Epithelial cell of esophagus (primary cell): ENCODE data around the gene MZT2A.
A peak's percentile ranks its signal among the peaks of the same experiment; 100 is the strongest.
"Not testable (repeated sequence)": the region's sequence is repeated elsewhere in the genome, so short reads cannot be mapped to it uniquely, and the experiment has no call there.

ENCODE experiments used
- DNase-seq: peaks from one replicate; pipeline ENCODE4 v3.0.0; 2010; ENCODE audit warnings: low read depth
- H3K4me3 ChIP-seq: 2 replicates; pipeline ENCODE4 v1.5.1; 2011; ENCODE audit warnings: mild to moderate bottlenecking, low read length, control low read depth
- TF ChIP-seq, protein P1 (sequence below): IDR thresholded peaks from 2 replicates; pipeline ENCODE4 v1.5.1; 2011; ENCODE audit warnings: low read depth, mild to moderate bottlenecking, low read length, control low read depth, inconsistent platforms; ENCODE audit not compliant: insufficient read depth; ENCODE audit errors: missing control alignments

Gene MZT2A

GRCh38 chr2:131516621-131517020 is 24.4 kb upstream of the MZT2A start:
- peak; percentile 9 for DNase-seq
- TF ChIP-seq, protein P1, sequence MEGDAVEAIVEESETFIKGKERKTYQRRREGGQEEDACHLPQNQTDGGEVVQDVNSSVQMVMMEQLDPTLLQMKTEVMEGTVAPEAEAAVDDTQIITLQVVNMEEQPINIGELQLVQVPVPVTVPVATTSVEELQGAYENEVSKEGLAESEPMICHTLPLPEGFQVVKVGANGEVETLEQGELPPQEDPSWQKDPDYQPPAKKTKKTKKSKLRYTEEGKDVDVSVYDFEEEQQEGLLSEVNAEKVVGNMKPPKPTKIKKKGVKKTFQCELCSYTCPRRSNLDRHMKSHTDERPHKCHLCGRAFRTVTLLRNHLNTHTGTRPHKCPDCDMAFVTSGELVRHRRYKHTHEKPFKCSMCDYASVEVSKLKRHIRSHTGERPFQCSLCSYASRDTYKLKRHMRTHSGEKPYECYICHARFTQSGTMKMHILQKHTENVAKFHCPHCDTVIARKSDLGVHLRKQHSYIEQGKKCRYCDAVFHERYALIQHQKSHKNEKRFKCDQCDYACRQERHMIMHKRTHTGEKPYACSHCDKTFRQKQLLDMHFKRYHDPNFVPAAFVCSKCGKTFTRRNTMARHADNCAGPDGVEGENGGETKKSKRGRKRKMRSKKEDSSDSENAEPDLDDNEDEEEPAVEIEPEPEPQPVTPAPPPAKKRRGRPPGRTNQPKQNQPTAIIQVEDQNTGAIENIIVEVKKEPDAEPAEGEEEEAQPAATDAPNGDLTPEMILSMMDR = peak; percentile 13
- H3K4me3 ChIP-seq = not testable (repeated sequence)

- no peak overlapping the region for H3K4me3 ChIP-seq
- TF ChIP-seq, protein P1 = no peak
- DNase-seq = no peak
Measured at GRCh38 chr2:131516011-131516410, 23.8 kb upstream of the MZT2A start.

GRCh38 chr2:131515235-131515634 is 23.0 kb upstream of the MZT2A start:
- H3K4me3 ChIP-seq, DNase-seq: not testable (repeated sequence)

DNA sequence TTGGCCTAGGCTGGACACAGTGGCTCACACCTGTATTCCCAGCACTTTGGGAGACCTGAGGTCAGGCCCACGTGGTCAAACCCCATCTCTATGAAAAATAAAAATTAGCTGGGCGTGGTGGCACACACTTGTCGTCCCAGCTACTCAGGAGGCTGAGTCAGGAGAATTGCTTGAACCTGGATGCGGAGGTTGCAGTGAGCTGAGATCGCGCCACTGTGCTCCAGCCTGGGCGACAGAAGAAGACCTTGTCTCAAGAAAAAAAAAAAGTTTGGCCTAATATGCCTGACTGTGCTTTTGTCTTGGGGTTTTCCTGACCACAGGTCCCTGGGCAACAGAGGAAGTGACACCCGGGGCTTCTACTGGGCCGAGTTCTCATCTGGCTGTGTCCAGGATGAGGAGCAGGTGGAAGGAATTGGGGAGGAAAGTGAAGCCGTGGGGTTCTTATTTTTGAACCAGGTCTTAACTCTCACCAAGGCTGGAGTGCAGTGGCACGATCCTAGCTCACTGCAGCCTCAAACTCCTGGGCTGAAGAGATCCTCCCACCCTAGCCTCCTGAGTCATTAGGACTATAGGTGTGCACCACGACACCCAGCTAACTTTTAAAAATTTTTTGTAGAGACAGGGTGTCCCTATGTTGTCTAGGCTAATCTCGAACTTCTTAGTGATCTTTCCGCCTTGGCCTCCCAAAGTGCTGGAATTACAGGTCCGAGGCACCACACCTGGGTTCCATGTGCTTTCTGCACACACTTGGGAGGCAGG is 22.4 kb upstream of the MZT2A start:
- H3K4me3 ChIP-seq, DNase-seq: not testable (repeated sequence)

DNA sequence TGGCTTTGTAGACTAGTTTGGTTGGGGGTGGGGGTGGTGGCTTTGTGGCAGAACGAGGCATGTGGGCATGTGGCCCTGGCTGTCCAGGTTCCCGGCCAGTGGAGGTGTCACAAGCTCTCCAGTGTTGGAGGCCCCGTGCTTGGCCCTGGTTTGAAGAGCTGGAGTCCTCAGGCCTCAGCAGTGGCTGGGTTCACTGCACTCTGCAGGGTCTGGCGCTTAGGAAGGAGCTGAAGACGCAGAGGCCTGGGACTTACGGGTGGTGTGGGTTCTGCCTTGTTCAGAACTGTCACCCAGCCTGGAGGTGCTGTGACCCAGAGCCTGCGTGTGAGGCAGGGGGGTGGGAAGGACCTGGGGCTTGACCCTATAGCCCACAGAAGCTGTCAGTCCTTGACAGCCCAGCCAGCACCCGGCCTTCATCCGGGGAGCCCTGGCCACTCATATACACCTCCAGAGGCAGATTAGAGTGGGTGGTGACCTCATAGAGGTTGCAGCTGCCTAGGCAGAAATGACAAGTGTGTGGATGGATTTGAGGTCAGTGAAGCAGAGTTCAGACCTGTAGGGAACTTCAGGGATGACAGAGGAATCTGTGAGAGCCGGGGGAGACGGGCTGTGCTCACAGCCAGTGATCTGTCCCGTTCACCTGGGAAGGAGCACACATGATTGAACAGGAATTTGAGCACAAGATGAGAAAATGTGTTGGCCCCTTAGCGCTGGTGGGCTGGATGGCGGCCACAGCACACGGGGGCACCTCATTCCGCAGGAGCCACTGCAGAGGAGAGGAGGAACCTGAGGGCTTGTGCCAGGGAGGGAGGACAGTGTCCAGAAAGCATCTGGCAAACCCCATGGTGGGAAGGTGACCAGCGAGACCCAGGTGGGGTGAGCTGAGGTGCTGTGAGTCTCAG is 20.0 kb upstream of the MZT2A start:
- H3K4me3 ChIP-seq = not testable (repeated sequence)

DNA sequence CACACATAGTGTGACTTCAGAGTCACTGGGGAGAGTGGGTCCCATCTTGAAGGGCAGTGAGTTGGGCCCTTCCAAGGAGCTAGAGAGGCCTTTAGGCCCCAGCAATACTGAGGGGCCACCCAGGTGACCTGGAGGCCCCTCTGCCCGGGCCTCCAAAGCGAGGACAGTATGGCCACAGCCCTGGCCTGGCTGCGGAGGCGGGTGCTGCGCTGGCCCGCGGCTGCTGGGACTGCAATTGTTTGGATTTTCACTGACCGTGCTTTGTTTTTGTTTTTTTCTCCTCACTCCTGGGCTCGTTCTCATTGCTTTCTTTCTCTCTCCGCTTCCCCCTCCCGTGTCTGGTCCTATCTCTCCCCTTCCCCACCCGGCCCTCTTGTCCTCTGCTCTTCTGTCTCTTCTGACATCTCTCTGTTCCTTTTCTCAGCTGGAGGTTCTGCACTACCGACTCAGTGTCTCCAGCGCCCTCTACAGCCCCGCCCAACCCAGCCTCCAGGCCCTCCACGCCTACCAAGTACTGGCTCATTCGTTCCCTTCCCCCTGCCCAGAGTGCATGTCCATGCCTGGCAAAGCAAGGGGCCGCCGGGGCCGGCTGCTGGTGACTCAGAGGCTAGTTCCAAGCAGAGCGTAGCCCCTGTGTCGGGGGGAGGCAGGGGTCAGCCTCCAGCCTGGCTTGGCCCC is 19.2 kb upstream of the MZT2A start:
- H3K4me3 ChIP-seq = not testable (repeated sequence)
- peak; percentile 31 for DNase-seq

More for the DNA sequence above, 20.0 kb upstream of the MZT2A start:
- not testable (repeated sequence) for DNase-seq

- DNase-seq = no peak
- H3K4me3 ChIP-seq = no peak overlapping the region
- TF ChIP-seq, protein P1 = no peak
Measured at GRCh38 chr2:131509615-131510014, 17.4 kb upstream of the MZT2A start.

DNA sequence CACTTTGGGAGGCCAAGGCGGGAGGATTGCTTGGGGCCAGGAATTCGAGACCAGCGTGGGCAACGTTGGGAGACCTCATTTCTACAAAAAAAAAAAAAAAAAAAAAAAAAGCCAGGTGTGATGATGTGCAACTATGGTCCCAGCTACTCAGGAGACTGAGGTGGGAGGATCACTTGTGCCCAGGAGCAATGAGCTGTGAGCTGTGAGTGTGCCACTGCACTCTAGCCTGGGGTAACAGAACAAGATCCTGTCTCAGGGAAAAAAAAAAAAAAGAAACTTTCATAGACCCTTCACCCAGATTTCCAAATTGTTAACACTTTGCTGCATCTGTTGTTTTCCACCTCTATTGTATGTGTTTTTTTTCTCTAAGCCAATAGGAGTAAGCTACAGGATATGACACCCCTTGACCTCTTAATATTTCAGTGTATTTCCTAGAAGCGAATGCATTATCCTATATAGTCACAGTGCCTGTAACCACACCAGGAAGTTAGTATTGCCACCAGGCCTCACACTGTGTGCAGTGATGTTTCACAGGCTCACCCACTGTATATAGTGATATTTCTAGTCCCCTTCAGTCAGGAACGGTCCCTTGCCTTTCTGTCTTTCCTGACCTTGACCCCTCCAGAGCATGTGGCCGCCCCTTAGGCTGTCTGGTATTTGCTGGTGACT is 12.0 kb upstream of the MZT2A start:
- not testable (repeated sequence) for DNase-seq

DNA sequence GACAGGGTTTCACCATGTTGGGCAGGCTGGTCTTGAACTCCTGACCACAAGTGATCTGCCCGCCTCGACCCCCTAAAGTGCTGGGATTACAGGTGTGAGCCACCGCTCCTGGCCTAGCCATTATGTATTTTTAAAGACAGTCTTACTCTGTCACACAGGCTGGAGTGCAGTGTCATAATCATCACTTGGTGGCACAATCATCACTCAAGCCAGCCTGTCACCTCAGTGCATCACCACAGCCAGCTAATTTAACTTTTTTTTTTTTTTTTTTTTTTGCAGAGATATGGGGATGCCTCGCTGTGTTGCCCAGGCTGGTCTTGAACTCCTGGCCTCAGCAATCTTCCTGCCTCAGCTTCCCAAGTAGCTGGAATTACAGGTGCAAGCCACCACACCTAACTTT is 11.4 kb upstream of the MZT2A start:
- not testable (repeated sequence) for H3K4me3 ChIP-seq, DNase-seq

More for the DNA sequence above, 12.0 kb upstream of the MZT2A start:
- H3K4me3 ChIP-seq = not testable (repeated sequence)

GRCh38 chr2:131498321-131498973 is 6.2 kb upstream of the MZT2A start:
- DNase-seq, H3K4me3 ChIP-seq: not testable (repeated sequence)

GRCh38 chr2:131495506-131495905 is 3.3 kb upstream of the MZT2A start:
- not testable (repeated sequence) for DNase-seq, H3K4me3 ChIP-seq
